ENCODE results near the gene CBFA2T2. TPM values are rescaled to one million over a fixed set of nuclear protein-coding genes. Genes with fewer than 3 reads are reported as not detected.

The CBFA2T2 gene
- polyA plus RNA-seq, 3 donors: 1.7 to 9.7 (median 4.9) TPM

DNA sequence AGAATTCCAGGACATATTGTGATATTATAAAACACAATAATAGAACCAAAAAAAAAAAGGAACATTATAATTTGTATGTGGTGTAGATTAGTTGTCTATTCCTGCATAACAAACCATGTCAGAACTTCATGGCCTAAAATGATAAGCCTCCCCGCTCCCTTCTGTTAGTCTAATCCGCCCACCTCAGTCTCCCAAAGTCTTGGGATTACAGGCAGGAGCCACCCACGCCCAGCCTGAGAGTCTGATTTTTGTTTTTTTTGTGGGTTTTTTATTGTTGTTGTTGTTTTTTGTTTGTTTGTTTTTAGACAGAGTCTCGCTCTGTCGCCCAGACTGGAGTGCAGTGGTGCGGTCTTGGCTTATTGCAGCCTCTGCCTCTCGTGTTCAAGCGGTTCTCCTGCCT is 111.1 kb downstream of the CBFA2T2 start:
- no peak overlapping the region for H3K4me2 ChIP-seq (replicated peaks; ENCODE audit: extremely low read depth, low read length, poor library complexity, severe bottlenecking)
- no peak for DNase-seq
- H4K20me1 ChIP-seq (ENCODE audit: insufficient read depth, low read length): no peaks in the 10 kb centered on the region
- peaks cover 8% of the 10 kb centered on the region for H3K4me1 Mint-ChIP-seq
- H3K27me3 ChIP-seq (ENCODE audit: control insufficient read depth in 2 of 2, insufficient read depth in 2 of 2, low read length in 2 of 2): no peaks in the 10 kb centered on the region
- H3K27me3 Mint-ChIP-seq (ENCODE audit: low read depth in 3 of 3): peaks cover 0 to 1% (median 0%) of the 10 kb centered on the region in 3 donors
- intact Hi-C loops (cut with micrococcal nuclease): no loop called here
- no peak overlapping the region for H3K27ac ChIP-seq (ENCODE audit: low read depth in 1 of 2, low read length in 2 of 2)
- WGBS (ENCODE audit: insufficient coverage): 100% methylated on average over 5 of the region's 8 CpGs
- H3K79me2 ChIP-seq (ENCODE audit: insufficient read depth, low read length): no peaks in the 10 kb centered on the region
- no peaks in the 10 kb centered on the region for H3K36me3 ChIP-seq (replicated peaks in 1 of 2; ENCODE audit: control insufficient read depth in 1 of 2, insufficient read depth in 2 of 2, low read length in 2 of 2)
- H3K27ac Mint-ChIP-seq: peak overlapping the region in 2 of 7 donors; percentile 5 to 81
- peaks cover 5 to 20% of the 10 kb centered on the region in 2 donors for H3K36me3 Mint-ChIP-seq
- H3K4me1 ChIP-seq (ENCODE audit: control insufficient read depth in 1 of 2, insufficient read depth in 2 of 2, low read length in 2 of 2): no peaks in the 10 kb centered on the region
- no peak overlapping the region for H3K9ac ChIP-seq (ENCODE audit: insufficient read depth, low read length, poor library complexity, severe bottlenecking)
- no peak overlapping the region for H3K4me3 Mint-ChIP-seq
- H3K9me3 ChIP-seq (replicated peaks in 1 of 2; ENCODE audit: control insufficient read depth in 1 of 2, insufficient read depth in 1 of 2, low read length in 2 of 2): no peaks in the 10 kb centered on the region
- no peaks in the 10 kb centered on the region for H3K9me3 Mint-ChIP-seq
- H3K4me3 ChIP-seq (replicated peaks in 1 of 3; ENCODE audit: low read depth in 2 of 3, low read length in 3 of 3): no peak overlapping the region
- H2AFZ ChIP-seq (ENCODE audit: insufficient read depth, low read depth, low read length, poor library complexity, severe bottlenecking): no peak overlapping the region
- no peak for TF ChIP-seq CTCF (IDR thresholded peaks at IDR 0.05)

GRCh38 chr20:33601861-33602260 is 112.0 kb downstream of the CBFA2T2 start:
- Histone ChIP-seq H3K9me3 (replicated peaks in 1 of 2; ENCODE audit: control insufficient read depth in 1 of 2, insufficient read depth in 1 of 2, low read length in 2 of 2) (no peaks in the 10 kb centered on the region), H3K4me2 (replicated peaks; ENCODE audit: extremely low read depth, low read length, poor library complexity, severe bottlenecking) (no peak overlapping the region), H3K27ac (ENCODE audit: low read depth in 1 of 2, low read length in 2 of 2) (no peak overlapping the region), H3K4me1 (ENCODE audit: control insufficient read depth in 1 of 2, insufficient read depth in 2 of 2, low read length in 2 of 2) (no peaks in the 10 kb centered on the region), H3K9ac (ENCODE audit: insufficient read depth, low read length, poor library complexity, severe bottlenecking) (no peak overlapping the region), H3K36me3 (replicated peaks in 1 of 2; ENCODE audit: control insufficient read depth in 1 of 2, insufficient read depth in 2 of 2, low read length in 2 of 2) (peaks cover 1 to 7% of the 10 kb centered on the region in 2 donors), H3K27me3 (ENCODE audit: control insufficient read depth in 2 of 2, insufficient read depth in 2 of 2, low read length in 2 of 2) (no peaks in the 10 kb centered on the region), H3K79me2 (ENCODE audit: insufficient read depth, low read length) (no peaks in the 10 kb centered on the region), H3K4me3 (replicated peaks in 1 of 3; ENCODE audit: low read depth in 2 of 3, low read length in 3 of 3) (no peak overlapping the region), H2AFZ (ENCODE audit: insufficient read depth, low read depth, low read length, poor library complexity, severe bottlenecking) (no peak overlapping the region), H4K20me1 (ENCODE audit: insufficient read depth, low read length) (no peaks in the 10 kb centered on the region)
- peaks cover 10 to 20% of the 10 kb centered on the region in 2 donors for H3K36me3 Mint-ChIP-seq
- no peaks in the 10 kb centered on the region for H3K9me3 Mint-ChIP-seq
- H3K27ac Mint-ChIP-seq: no peak overlapping the region
- no peak overlapping the region for H3K4me3 Mint-ChIP-seq
- no CpG with 5 or more reads among the region's 5 CpGs for WGBS (ENCODE audit: insufficient coverage)
- intact Hi-C loops (cut with micrococcal nuclease): no loop called here
- DNase-seq: no peak
- H3K4me1 Mint-ChIP-seq: peaks cover 6% of the 10 kb centered on the region
- no peak for TF ChIP-seq CTCF (IDR thresholded peaks at IDR 0.05)
- H3K27me3 Mint-ChIP-seq (ENCODE audit: low read depth in 3 of 3): no peaks in the 10 kb centered on the region

All from CD14-positive monocyte (primary cell).